HEK293 (cell line): ENCODE results near the gene NCOR2.
A peak's percentile ranks its signal among the peaks of the same experiment; 100 is the strongest.

ENCODE experiments used
- CTCF ChIA-PET: fragments of 350-600 bp; formaldehyde crosslinking; extraction: SDS; loops from one replicate; lab custom pipeline; 2021; ENCODE audit warnings: antibody characterized with exemption; lab: Yijun Ruan, JAX
- POLR2A ChIA-PET: fragments of 300-600 bp; formaldehyde crosslinking; extraction: SDS; loops from one replicate; lab custom pipeline; 2020; ENCODE audit warnings: antibody characterized with exemption, inconsistent platforms; lab: Yijun Ruan, JAX
- H3K27ac ChIP-seq: fragments of 200-500 bp; sonication (Bioruptor generic); 2 replicates; pipeline ENCODE4 v1.5.1; 2014; ENCODE audit warnings: low read depth, low read length, control low read depth, inconsistent platforms; ENCODE audit errors: extremely low read depth
- H3K36me3 ChIP-seq, 2 experiments: fragments of 200-500 bp in 1 of 2; sonication (Bioruptor generic) in 1 of 2; 1 replicate in 1 of 2; 2 replicates in 1 of 2; pipeline ENCODE4 v1.5.1; 2014 to 2017; ENCODE audit warnings: inconsistent platforms in 2 of 2, low read length in 2 of 2; ENCODE audit not compliant: control insufficient read depth in 2 of 2, insufficient read depth in 1 of 2
- H3K4me1 ChIP-seq: fragments of 200-500 bp; sonication (Bioruptor generic); 2 replicates; pipeline ENCODE4 v1.5.1; 2014; ENCODE audit warnings: mild to moderate bottlenecking, low read length, inconsistent platforms; ENCODE audit not compliant: control insufficient read depth, insufficient read depth
- H3K4me3 ChIP-seq: 2 replicates; pipeline ENCODE4 v1.5.1; 2011; ENCODE audit warnings: low read depth, mild to moderate bottlenecking, control low read depth, low read length, moderate library complexity
- H3K9me3 ChIP-seq: fragments of 200-500 bp; sonication (Bioruptor generic); 2 replicates; pipeline ENCODE4 v1.5.1; 2014; ENCODE audit warnings: low read depth, low read length, inconsistent platforms; ENCODE audit not compliant: control insufficient read depth, insufficient read depth
- GLI2 ChIP-seq: fragments of 450-650 bp; formaldehyde crosslinking; IDR thresholded peaks from 2 replicates; pipeline ENCODE4; 2017; ENCODE audit warnings: missing biosample characterization, missing genetic modification characterization, low read depth, borderline replicate concordance
- KLF9 ChIP-seq: fragments of 450-650 bp; formaldehyde crosslinking; IDR thresholded peaks from 2 replicates; pipeline ENCODE4 v1.5.1; 2016; ENCODE audit warnings: missing biosample characterization, missing genetic modification characterization, low read depth
- PATZ1 ChIP-seq: fragments of 450-650 bp; formaldehyde crosslinking; IDR thresholded peaks from 2 replicates; pipeline ENCODE4 v1.5.1; 2016; ENCODE audit warnings: missing biosample characterization, missing genetic modification characterization
- SETDB1 ChIP-seq: IDR thresholded peaks from one replicate; pipeline ENCODE4 v1.6.1; 2017; ENCODE audit warnings: mild to moderate bottlenecking, low read length, moderate library complexity, mixed read lengths; ENCODE audit not compliant: insufficient read length
- SP7 ChIP-seq: fragments of 450-650 bp; formaldehyde crosslinking; IDR thresholded peaks from 2 replicates; pipeline ENCODE4 v1.5.1; 2016; ENCODE audit warnings: missing biosample characterization, missing genetic modification characterization
- TRIM28 ChIP-seq: IDR thresholded peaks from 2 replicates; pipeline ENCODE4 v1.6.1; 2011; ENCODE audit warnings: low read length, control low read depth, borderline replicate concordance
- ZBTB20 ChIP-seq: fragments of 450-650 bp; formaldehyde crosslinking; IDR thresholded peaks from 2 replicates; pipeline ENCODE4 v1.5.1; 2016; ENCODE audit warnings: missing biosample characterization, missing genetic modification characterization
- ZBTB26 ChIP-seq: fragments of 450-650 bp; formaldehyde crosslinking; optimal IDR thresholded peaks from 2 replicates; pipeline ENCODE3; 2016; ENCODE audit warnings: missing biosample characterization, mild to moderate bottlenecking, missing genetic modification characterization
- ZBTB44 ChIP-seq: fragments of 450-650 bp; IDR thresholded peaks from 2 replicates; pipeline ENCODE4 v1.5.1; 2018; ENCODE audit warnings: missing biosample characterization, mild to moderate bottlenecking, missing genetic modification characterization
- ZIC2 ChIP-seq: fragments of 450-650 bp; formaldehyde crosslinking; IDR thresholded peaks from 2 replicates; pipeline ENCODE4 v1.5.1; 2016; ENCODE audit warnings: missing biosample characterization, missing genetic modification characterization
- ZNF10 ChIP-seq: fragments of 450-650 bp; formaldehyde crosslinking; IDR thresholded peaks from 2 replicates; pipeline ENCODE4 v1.5.1; 2017; ENCODE audit warnings: missing biosample characterization, missing genetic modification characterization
- ZNF146 ChIP-seq: fragments of 450-650 bp; formaldehyde crosslinking; IDR thresholded peaks from 2 replicates; pipeline ENCODE4 v1.5.1; 2016; ENCODE audit warnings: missing biosample characterization, missing genetic modification characterization
- ZNF157 ChIP-seq: fragments of 450-650 bp; formaldehyde crosslinking; IDR thresholded peaks from 2 replicates; pipeline ENCODE4 v1.5.1; 2016; ENCODE audit warnings: missing biosample characterization, missing genetic modification characterization
- ZNF184 ChIP-seq: fragments of 450-650 bp; IDR thresholded peaks from 2 replicates; pipeline ENCODE4 v1.5.1; 2018; ENCODE audit warnings: missing biosample characterization, mild to moderate bottlenecking, missing genetic modification characterization
- ZNF280C ChIP-seq: fragments of 450-650 bp; formaldehyde crosslinking; IDR thresholded peaks from 2 replicates; pipeline ENCODE4 v1.5.1; 2016; ENCODE audit warnings: missing biosample characterization, missing genetic modification characterization
- ZNF341 ChIP-seq: fragments of 450-650 bp; formaldehyde crosslinking; IDR thresholded peaks from 2 replicates; pipeline ENCODE4; 2016; ENCODE audit warnings: low read depth, missing biosample characterization, missing genetic modification characterization
- ZNF37A ChIP-seq: fragments of 450-650 bp; IDR thresholded peaks from 2 replicates; pipeline ENCODE4 v1.5.1; 2018; ENCODE audit warnings: missing biosample characterization, missing genetic modification characterization
- ZNF48 ChIP-seq: fragments of 450-650 bp; formaldehyde crosslinking; IDR thresholded peaks from 2 replicates; pipeline ENCODE4 v1.5.1; 2016; ENCODE audit warnings: missing biosample characterization, missing genetic modification characterization
- ZNF513 ChIP-seq: fragments of 450-650 bp; IDR thresholded peaks from 2 replicates; pipeline ENCODE4 v1.5.1; 2018; ENCODE audit warnings: missing biosample characterization, missing genetic modification characterization
- ZNF621 ChIP-seq: fragments of 450-650 bp; formaldehyde crosslinking; IDR thresholded peaks from 2 replicates; pipeline ENCODE4 v1.5.1; 2017; ENCODE audit warnings: missing biosample characterization, missing genetic modification characterization
- ZNF660 ChIP-seq: fragments of 450-650 bp; IDR thresholded peaks from 2 replicates; pipeline ENCODE4 v1.5.1; 2018; ENCODE audit warnings: missing biosample characterization, mild to moderate bottlenecking, missing genetic modification characterization
- ZNF785 ChIP-seq: fragments of 450-650 bp; formaldehyde crosslinking; IDR thresholded peaks from 2 replicates; pipeline ENCODE4 v1.5.1; 2016; ENCODE audit warnings: missing biosample characterization, missing genetic modification characterization
- ZSCAN4 ChIP-seq: fragments of 450-650 bp; formaldehyde crosslinking; IDR thresholded peaks from 2 replicates; pipeline ENCODE4 v1.5.1; 2017; ENCODE audit warnings: missing biosample characterization, missing genetic modification characterization

NCOR2 gene

GRCh38 chr12:124529565-124530276 is 37.7 kb downstream of the NCOR2 start:
- Histone ChIP-seq H3K4me3 (no peak overlapping the region), H3K4me1 (peaks cover 10% of the 10 kb centered on the region), H3K27ac (no peak overlapping the region), H3K9me3 (no peaks in the 10 kb centered on the region), H3K36me3 (no peaks in the 10 kb centered on the region)
- POLR2A ChIA-PET, result interaction anchor here (0.6 kb wide), 1 partner anchor 237 kb away, joined by 4 read pairs; no protein-coding TSS in a partner anchor
- CTCF ChIA-PET, result interaction anchor here (1.1 kb wide), 1 partner anchor 11 kb away, joined by 3 read pairs; no protein-coding TSS in a partner anchor
- TF ChIP-seq SETDB1, result peak; percentile 65
- TF ChIP-seq TRIM28, result peak; percentile 88; the same call in 1 of the 2 replicates
- TF ChIP-seq ZNF184 (tag by site-specific recombination), result no peak
- TF ChIP-seq ZNF341 (tag by site-specific recombination), result peak; percentile 45; the same call in 1 of the 2 replicates
- peak; percentile 92 for TF ChIP-seq ZNF10 (tag by site-specific recombination)
- peak; percentile 68 for TF ChIP-seq ZNF146 (tag by site-specific recombination)
- no peak for TF ChIP-seq SP7 (tag by site-specific recombination)

GRCh38 chr12:124527861-124528561 is 39.4 kb downstream of the NCOR2 start:
- Histone ChIP-seq H3K4me1 (peaks cover 10% of the 10 kb centered on the region), H3K9me3 (no peaks in the 10 kb centered on the region), H3K36me3 (no peaks in the 10 kb centered on the region), H3K27ac (peak overlapping the region; percentile 50), H3K4me3 (no peak overlapping the region)
- POLR2A ChIA-PET, result no interaction called here
- CTCF ChIA-PET, result interaction anchor here (0.7 kb wide), 1 partner anchor 9 kb away, joined by 3 read pairs; no protein-coding TSS in a partner anchor
- no peak for TF ChIP-seq ZNF37A (tag by site-specific recombination)
- TF ChIP-seq ZBTB44 (tag by site-specific recombination), result 0 out of 2 replicates have a peak, but pooled peaks have one; percentile 10
- peak; percentile 98 for TF ChIP-seq ZIC2 (tag by site-specific recombination)
- TF ChIP-seq ZNF660 (tag by site-specific recombination), result peak; percentile 68; the same call in 1 of the 2 replicates
- peak; percentile 68 for TF ChIP-seq ZNF513 (tag by site-specific recombination)
- TF ChIP-seq ZSCAN4, result no peak
- TF ChIP-seq ZNF280C (tag by site-specific recombination), result no peak
- TF ChIP-seq ZNF621, result no peak
- no peak for TF ChIP-seq ZNF48
- peak; percentile 4; the same call in 1 of the 2 replicates for TF ChIP-seq GLI2 (tag by site-specific recombination)
- TF ChIP-seq ZBTB26 (tag by site-specific recombination), result peak; percentile 22
- TF ChIP-seq KLF9, result peak; percentile 24; the same call in 1 of the 2 replicates
- TF ChIP-seq PATZ1, result peak; percentile 98
- TF ChIP-seq ZNF157, result no peak
- peak; percentile 75; the same call in 1 of the 2 replicates for TF ChIP-seq ZBTB20 (tag by site-specific recombination)
- TF ChIP-seq ZNF785, result no peak
